Activated naive CD4-positive, alpha-beta T cell (primary cell): ENCODE results near the gene GLRX5.

Experiments
- DNase-seq, 4 experiments: peaks; one replicate each; lab custom pipeline; 2025; lab: John Stamatoyannopoulos, UW

The GLRX5 gene

GRCh38 chr14:95534299-95535225 is at the start of gene GLRX5:
GLRX5 (plus strand) TSS chr14:95535050; CDS start chr14:95535090, 40 bp downstream.
- DNase-seq, result peak; percentile 96 to 99 (median 98)

DNA sequence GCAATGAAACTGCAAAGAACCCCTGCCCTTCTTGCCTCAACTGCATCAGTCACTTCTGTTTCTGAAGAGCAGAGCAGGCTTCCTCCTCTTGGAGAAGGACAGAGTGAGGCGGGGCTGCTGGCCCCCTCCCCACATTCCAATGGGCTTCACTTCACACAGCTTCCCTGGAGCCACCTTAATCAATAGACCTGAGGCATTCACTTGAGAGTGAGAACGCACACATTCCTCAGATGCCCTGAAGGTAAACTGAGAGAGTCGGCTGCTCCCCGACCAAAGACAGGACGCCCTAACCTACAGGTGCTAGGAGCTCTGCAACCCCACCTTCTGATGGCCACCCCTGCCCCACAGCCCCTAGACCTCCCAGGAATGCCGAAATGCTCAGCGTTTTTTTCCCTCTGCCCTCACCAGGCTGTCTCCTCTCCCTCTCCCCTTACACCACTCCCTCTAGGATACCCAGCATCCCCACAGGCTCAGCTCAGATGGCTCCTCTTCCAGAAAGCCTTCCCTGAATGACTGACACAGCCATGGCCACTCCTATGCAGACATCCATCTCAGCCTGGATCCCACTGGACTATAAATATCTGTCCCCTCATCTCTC is 49.5 kb upstream of the GLRX5 start:
- DNase-seq, result no peak

GRCh38 chr14:95486875-95487668 is 47.8 kb upstream of the GLRX5 start:
- no peak for DNase-seq

- no peak for DNase-seq
These were observed 47.2 kb upstream of the GLRX5 start for GRCh38 chr14:95487669-95488084.

DNA sequence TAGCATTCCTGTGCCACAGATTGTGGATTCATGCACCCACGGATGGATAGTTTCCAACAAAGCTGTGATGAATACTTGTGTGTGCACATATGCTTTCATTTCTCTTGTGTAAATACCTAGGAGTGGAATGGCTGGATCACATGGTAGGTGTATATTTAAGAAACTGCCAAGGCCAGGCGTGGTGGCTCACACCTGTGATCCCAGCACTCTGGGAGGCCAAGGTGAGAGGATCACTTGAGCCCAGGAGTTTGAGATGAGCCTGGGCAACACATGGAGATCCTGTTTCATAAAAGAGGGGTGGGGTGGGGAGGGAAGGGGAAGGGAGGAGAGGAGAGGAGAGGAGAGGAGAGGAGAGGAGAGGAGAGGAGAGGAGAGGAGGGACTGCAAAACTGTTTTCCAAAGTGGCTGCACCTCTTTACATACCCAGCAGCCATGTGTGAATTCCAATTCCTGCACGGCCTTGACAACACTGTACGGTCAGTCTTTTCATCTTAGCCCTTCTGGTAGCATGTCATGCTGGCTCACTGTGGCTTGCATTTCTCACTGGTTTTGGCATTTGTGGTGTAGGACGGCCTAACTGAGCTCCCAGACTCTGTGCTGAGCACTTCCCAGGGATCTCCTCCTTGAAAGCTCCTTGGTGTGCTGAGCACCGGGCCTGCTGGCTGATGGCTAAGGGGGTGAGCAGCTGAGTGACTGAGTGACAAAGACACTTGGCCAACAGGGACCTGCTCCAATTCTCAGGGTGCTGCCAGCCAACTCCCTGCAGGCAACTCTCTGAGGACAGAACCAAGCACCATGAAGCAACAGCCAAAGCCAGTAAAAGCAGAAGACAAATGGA is 46.3 kb upstream of the GLRX5 start:
- DNase-seq, result no peak

DNA sequence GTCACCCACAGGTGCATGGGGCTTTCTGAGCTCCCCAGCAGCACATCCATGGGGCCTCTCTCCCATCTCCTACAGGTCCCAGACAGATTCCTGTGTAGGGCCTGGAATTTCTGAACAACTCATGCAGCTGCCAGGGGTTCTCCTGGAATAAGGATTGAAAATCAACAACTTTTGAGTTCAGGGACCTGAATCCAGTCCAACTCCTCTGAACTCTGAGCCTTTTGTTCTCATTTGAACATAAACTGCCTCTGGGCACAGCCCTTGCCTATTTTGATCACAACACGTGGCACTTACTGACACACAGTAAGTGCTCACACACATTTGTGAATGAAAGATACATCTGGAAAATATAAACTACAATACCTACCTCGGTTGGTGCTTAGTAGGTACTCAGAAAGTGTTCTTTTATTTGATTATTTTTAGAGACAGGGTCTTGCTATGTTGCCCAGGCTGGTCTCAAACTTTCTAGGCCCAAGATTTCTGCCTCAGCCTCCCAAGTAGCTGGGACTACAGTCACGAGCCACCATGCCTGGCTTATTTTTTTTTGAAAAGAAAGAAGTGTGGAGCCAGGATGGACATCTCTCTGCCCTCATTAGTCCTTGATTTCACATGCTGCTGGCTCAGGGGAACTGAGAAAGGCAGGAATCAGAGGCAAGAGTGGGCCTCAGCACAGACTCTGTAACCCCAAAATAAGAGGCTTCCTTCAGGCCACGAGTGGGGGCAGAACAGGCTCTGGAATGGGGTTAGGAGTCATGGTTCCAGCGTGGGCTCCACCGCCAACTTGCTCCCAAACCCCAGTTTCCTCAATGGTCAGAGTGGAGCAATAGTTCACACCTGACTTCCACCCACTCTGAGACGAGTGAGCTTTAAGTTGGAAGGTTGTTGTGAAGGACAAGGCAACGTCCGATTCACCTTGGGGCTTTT is 45.4 kb upstream of the GLRX5 start:
- no peak for DNase-seq

GRCh38 chr14:95490138-95490509 is 44.7 kb upstream of the GLRX5 start:
- DNase-seq, result no peak

GRCh38 chr14:95490727-95491451 is 44.0 kb upstream of the GLRX5 start:
- DNase-seq, result no peak

- no peak for DNase-seq
These were observed 42.8 kb upstream of the GLRX5 start for GRCh38 chr14:95491936-95492608.

GRCh38 chr14:95493503-95493902 is 41.3 kb upstream of the GLRX5 start:
- DNase-seq, result no peak

DNA sequence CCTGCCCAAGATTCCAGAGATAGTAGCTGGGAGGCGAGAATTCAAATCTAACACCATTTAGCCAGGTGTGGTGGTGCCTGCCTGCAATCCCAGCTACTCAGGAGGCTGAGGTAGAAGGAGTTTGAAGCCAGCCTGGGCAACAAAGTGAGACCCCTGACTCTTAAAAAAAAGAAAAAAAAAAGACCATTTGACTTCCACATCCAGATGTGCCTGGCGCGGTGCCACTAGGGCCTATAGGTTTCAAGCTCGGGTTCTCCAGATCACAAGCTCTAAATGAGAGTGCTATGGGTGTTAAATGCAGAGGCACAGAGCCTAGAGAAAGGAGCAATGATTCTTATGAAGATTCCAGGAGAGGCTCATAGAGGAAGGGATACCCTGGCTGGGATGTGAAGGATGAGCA is 40.9 kb upstream of the GLRX5 start:
- no peak for DNase-seq

DNA sequence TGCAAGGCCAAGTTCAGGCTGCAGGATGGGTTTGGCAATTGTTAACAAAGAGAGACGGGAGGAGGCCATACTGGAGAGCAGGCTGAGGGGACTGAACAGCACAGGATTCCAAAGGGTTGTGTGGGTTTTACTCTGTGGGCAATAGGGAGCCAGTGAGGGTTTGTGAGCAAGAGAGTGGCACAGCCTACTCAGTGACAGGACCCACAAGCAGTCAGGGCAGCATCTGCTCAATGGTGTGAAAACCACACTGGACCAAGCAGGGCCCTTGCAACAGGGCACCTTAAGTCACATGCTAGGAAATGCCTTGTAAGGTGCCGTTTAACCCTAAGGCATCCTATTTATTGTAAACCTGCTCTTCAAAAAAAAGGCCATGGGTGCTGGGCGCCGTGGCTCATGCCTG is 40.4 kb upstream of the GLRX5 start:
- DNase-seq, result no peak

GRCh38 chr14:95495076-95495475 is 39.8 kb upstream of the GLRX5 start:
- no peak for DNase-seq

GRCh38 chr14:95495538-95496025 is 39.3 kb upstream of the GLRX5 start:
- DNase-seq, result no peak

- DNase-seq, result no peak
These were observed 38.7 kb upstream of the GLRX5 start for GRCh38 chr14:95496111-95496681.

- DNase-seq, result no peak
These were observed 38.1 kb upstream of the GLRX5 start for GRCh38 chr14:95496690-95497259.

DNA sequence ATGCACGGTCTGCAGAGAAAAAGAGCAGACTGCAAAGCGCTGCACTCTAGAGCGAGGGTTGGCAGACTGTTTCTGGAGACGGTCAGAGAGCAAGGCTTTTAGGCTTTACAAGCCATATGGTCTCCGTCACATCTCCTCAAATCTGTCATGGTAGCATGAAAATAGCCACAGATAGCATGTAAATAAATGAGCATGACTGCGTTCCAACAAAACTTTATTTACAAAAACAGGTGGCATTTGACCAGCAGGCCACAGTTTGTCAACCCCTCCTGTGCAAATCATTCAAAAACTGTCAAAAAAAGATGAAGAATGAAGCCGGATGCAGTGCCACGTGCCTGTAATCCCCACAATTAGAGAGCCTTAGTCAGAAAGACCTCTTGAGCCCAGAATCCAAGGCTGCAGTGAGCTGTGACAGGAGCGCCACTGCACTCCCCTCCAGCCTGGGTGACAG is 37.3 kb upstream of the GLRX5 start:
- no peak for DNase-seq

GRCh38 chr14:95498622-95499353 is 36.1 kb upstream of the GLRX5 start:
- no peak for DNase-seq
